ENCODE measurements around the gene DHDH. TPM values are rescaled to one million over a fixed set of nuclear protein-coding genes. Genes with fewer than 3 reads are reported as not detected.

The DHDH gene
- total RNA-seq, 3 donors from 2014 or later (not counting 1 experiment from before 2014, with no cell fraction given): not detected

- TF ChIP-seq CTCF (IDR thresholded peaks at IDR 0.05): no peak
- intact Hi-C loops (cut with micrococcal nuclease): no loop called here
- WGBS (ENCODE audit: insufficient coverage): 95% methylated on average over 5 of the region's 7 CpGs
- no peaks in the 10 kb centered on the region for H3K36me3 Mint-ChIP-seq
- H3K9me3 Mint-ChIP-seq: no peaks in the 10 kb centered on the region
- DNase-seq (no peak), ATAC-seq (no peak)
- Histone ChIP-seq H3K4me1 (ENCODE audit: control insufficient read depth, insufficient read depth, low read length) (peaks cover 5% of the 10 kb centered on the region), H3K27ac (ENCODE audit: low read length) (no peak overlapping the region), H3K27me3 (ENCODE audit: control insufficient read depth, insufficient read depth, low read length) (no peaks in the 10 kb centered on the region), H3K9me3 (ENCODE audit: control insufficient read depth, insufficient read depth, low read length) (no peaks in the 10 kb centered on the region), H3K36me3 (ENCODE audit: control insufficient read depth, insufficient read depth, low read length) (no peaks in the 10 kb centered on the region), H3K4me3 (ENCODE audit: low read length) (no peak overlapping the region)
- peaks cover 0 to 6% of the 10 kb centered on the region in 2 donors for H3K27me3 Mint-ChIP-seq (ENCODE audit: low read depth in 2 of 2)
- peaks cover 8% of the 10 kb centered on the region in 2 donors for H3K4me1 Mint-ChIP-seq
- H3K27ac Mint-ChIP-seq: no peak overlapping the region
- H3K4me3 Mint-ChIP-seq: no peak overlapping the region
Observed at GRCh38 chr19:48938256-48938655, 4.8 kb downstream of the DHDH start.

- Mint-ChIP-seq H3K36me3 (no peaks in the 10 kb centered on the region), H3K4me1 (no peaks in the 10 kb centered on the region), H3K9me3 (no peaks in the 10 kb centered on the region), H3K27me3 (ENCODE audit: low read depth in 2 of 2) (peaks cover 0 to 3% of the 10 kb centered on the region in 2 donors), H3K4me3 (no peak overlapping the region), H3K27ac (no peak overlapping the region)
- Histone ChIP-seq H3K4me1 (ENCODE audit: control insufficient read depth, insufficient read depth, low read length) (no peaks in the 10 kb centered on the region), H3K27me3 (ENCODE audit: control insufficient read depth, insufficient read depth, low read length) (no peaks in the 10 kb centered on the region), H3K9me3 (ENCODE audit: control insufficient read depth, insufficient read depth, low read length) (no peaks in the 10 kb centered on the region), H3K4me3 (ENCODE audit: low read length) (no peak overlapping the region), H3K36me3 (ENCODE audit: control insufficient read depth, insufficient read depth, low read length) (no peaks in the 10 kb centered on the region), H3K27ac (ENCODE audit: low read length) (no peak overlapping the region)
- 100% methylated on average over 5 of the region's 5 CpGs for WGBS (ENCODE audit: insufficient coverage)
- ATAC-seq (no peak), DNase-seq (no peak)
- TF ChIP-seq CTCF (IDR thresholded peaks at IDR 0.05): no peak
- intact Hi-C loops (cut with micrococcal nuclease): no loop called here
Observed at GRCh38 chr19:48940902-48941301, 7.4 kb downstream of the DHDH start.

GRCh38 chr19:48943081-48943480, 9.6 kb downstream of the DHDH start:
- H3K9me3 ChIP-seq (ENCODE audit: control insufficient read depth, insufficient read depth, low read length): no peaks in the 10 kb centered on the region
- Mint-ChIP-seq H3K27me3 (ENCODE audit: low read depth in 2 of 2) (no peaks in the 10 kb centered on the region), H3K36me3 (no peaks in the 10 kb centered on the region), H3K27ac (no peak overlapping the region), H3K9me3 (no peaks in the 10 kb centered on the region), H3K4me1 (no peaks in the 10 kb centered on the region), H3K4me3 (no peak overlapping the region)
- TF ChIP-seq CTCF (IDR thresholded peaks at IDR 0.05): no peak
- no peak for DNase-seq
- H3K36me3 ChIP-seq (ENCODE audit: control insufficient read depth, insufficient read depth, low read length): no peaks in the 10 kb centered on the region
- no peaks in the 10 kb centered on the region for H3K4me1 ChIP-seq (ENCODE audit: control insufficient read depth, insufficient read depth, low read length)
- no peak overlapping the region for H3K27ac ChIP-seq (ENCODE audit: low read length)
- H3K27me3 ChIP-seq (ENCODE audit: control insufficient read depth, insufficient read depth, low read length): no peaks in the 10 kb centered on the region
- intact Hi-C loops (cut with micrococcal nuclease): no loop called here
- no peak for ATAC-seq
- no peak overlapping the region for H3K4me3 ChIP-seq (ENCODE audit: low read length)
- 89% methylated on average over 6 of the region's 6 CpGs for whole genome bisulfite sequencing (ENCODE audit: insufficient coverage)

- DNase-seq: no peak
- Mint-ChIP-seq H3K4me3 (no peak overlapping the region), H3K9me3 (no peaks in the 10 kb centered on the region), H3K36me3 (no peaks in the 10 kb centered on the region), H3K4me1 (no peaks in the 10 kb centered on the region), H3K27me3 (ENCODE audit: low read depth in 2 of 2) (no peaks in the 10 kb centered on the region), H3K27ac (no peak overlapping the region)
- Histone ChIP-seq H3K4me3 (ENCODE audit: low read length) (no peak overlapping the region), H3K9me3 (ENCODE audit: control insufficient read depth, insufficient read depth, low read length) (no peaks in the 10 kb centered on the region), H3K27me3 (ENCODE audit: control insufficient read depth, insufficient read depth, low read length) (no peaks in the 10 kb centered on the region), H3K36me3 (ENCODE audit: control insufficient read depth, insufficient read depth, low read length) (no peaks in the 10 kb centered on the region), H3K27ac (ENCODE audit: low read length) (no peak overlapping the region), H3K4me1 (ENCODE audit: control insufficient read depth, insufficient read depth, low read length) (no peaks in the 10 kb centered on the region)
- no peak for TF ChIP-seq CTCF (IDR thresholded peaks at IDR 0.05)
- ATAC-seq: no peak
- intact Hi-C loops (cut with micrococcal nuclease): no loop called here
- 94% methylated on average over 5 of the region's 5 CpGs for WGBS (ENCODE audit: insufficient coverage)
Observed at GRCh38 chr19:48945415-48945814, 11.9 kb downstream of the DHDH start.
